LNCAP (cell line): Measurements from ENCODE around the gene EPHB3.

Source experiments
- TF ChIP-seq, protein P1 (sequence below): fragments of 450-650 bp; IDR thresholded peaks from 2 replicates; pipeline ENCODE4 v1.5.1; 2017; ENCODE audit warnings: mild to moderate bottlenecking

EPHB3 gene

GRCh38 chr3:184619369-184619768, 57.8 kb downstream of the EPHB3 start:
- TF ChIP-seq, protein P1, sequence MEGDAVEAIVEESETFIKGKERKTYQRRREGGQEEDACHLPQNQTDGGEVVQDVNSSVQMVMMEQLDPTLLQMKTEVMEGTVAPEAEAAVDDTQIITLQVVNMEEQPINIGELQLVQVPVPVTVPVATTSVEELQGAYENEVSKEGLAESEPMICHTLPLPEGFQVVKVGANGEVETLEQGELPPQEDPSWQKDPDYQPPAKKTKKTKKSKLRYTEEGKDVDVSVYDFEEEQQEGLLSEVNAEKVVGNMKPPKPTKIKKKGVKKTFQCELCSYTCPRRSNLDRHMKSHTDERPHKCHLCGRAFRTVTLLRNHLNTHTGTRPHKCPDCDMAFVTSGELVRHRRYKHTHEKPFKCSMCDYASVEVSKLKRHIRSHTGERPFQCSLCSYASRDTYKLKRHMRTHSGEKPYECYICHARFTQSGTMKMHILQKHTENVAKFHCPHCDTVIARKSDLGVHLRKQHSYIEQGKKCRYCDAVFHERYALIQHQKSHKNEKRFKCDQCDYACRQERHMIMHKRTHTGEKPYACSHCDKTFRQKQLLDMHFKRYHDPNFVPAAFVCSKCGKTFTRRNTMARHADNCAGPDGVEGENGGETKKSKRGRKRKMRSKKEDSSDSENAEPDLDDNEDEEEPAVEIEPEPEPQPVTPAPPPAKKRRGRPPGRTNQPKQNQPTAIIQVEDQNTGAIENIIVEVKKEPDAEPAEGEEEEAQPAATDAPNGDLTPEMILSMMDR, result no peak

GRCh38 chr3:184619787-184620430, 58.3 kb downstream of the EPHB3 start:
- TF ChIP-seq, protein P1, result no peak

DNA sequence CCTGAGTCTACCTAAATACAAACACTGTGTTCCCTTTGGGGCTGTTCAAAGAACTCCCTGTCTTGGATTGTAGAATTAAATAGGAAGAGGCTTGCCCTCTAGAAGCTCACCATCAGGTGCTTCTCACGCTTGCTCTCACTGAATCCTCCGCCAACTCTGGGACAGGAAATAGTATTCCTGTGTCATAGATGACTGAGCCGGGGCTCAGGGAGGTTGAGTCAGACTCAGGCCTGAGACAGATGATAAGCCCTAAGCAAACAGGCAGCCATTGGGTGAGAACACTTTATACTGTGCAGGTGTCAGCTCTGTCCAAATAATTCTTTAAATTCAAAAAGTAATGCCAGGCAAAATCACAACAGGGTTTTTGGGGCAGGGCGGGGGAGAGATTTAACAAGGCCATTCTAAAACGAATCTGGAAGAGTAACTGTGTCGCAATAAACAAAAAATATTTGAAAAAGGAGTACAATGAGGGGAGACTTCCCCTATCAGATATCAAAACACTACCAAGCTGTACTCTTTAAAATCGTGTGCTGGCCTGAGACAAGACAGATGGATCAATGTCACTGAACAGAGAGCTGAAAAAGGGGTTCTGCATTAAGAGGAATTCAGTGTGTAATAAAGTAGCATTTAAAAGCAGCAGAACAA, 59.0 kb downstream of the EPHB3 start:
- TF ChIP-seq, protein P1, result no peak

DNA sequence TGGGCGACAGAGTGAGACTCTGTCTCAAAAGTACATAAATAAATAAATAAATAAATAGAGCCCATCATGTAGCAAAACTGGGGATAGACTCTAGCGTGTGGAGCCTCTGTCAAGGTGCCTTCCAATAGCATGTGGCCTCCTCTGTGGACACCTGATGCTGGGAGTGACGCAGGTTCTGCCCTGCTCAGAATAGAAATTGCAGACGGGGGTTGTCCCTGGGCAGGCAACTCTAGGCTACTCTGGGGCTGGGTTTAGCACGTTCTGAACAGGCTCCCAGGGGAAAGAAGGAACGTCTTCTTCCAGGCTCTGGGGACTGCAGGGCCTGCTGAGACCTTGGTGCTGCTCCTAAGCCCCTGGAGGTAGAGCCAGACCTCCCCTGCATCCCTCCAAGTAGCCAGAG, 65.3 kb downstream of the EPHB3 start:
- TF ChIP-seq, protein P1, result no peak

GRCh38 chr3:184629555-184630160, 68.1 kb downstream of the EPHB3 start:
- TF ChIP-seq, protein P1, result no peak

DNA sequence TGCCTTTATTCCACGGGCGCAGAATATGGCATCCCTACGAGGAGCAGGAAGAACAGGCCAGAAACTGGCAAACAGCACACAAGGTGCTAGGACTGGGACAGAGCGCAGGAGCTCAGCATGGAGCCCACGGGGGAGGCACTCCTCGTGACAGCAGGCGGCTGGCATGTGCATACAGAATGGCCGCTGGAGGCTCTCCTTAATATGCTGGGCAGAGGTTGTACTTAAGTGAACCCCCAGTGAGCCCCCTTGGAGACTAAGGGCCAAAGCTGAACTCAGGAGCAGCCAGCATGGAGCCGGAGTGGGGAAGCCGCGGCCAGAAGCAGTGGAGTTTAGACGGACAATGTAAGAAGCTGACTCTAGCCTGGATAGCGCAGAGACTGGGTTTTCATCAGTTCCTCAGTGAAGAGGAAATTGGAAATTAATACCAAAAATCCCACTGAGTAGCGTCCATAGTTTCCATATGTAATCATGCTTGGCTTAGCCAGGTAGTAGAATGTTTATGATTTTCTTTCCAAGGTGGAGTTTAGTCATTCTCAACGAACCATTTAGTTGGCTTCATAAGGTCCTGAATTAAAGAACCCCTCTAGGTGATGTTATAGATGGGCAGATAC, 69.4 kb downstream of the EPHB3 start:
- TF ChIP-seq, protein P1, result no peak

DNA sequence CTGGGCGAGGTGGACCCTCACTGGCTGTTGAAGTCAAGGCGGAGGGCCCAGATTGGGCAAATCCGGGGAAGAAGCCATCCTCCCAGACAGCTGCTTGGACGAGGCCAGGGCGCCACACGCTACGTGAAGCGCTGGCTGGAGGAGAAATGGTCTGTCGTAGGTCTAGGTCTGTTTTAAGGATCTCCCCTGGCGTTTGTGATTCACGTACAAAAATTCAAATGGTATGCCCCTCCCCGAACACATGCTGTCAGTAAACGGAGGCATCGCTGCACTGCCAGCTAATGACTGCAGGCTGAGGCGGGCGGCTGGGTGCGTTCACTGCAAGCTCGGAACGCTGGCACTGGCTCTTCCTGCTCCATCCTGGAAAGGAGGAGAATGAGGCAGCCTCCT, 69.9 kb downstream of the EPHB3 start:
- TF ChIP-seq, protein P1, result no peak
